ENCODE data around the gene SIRT2.

DNA sequence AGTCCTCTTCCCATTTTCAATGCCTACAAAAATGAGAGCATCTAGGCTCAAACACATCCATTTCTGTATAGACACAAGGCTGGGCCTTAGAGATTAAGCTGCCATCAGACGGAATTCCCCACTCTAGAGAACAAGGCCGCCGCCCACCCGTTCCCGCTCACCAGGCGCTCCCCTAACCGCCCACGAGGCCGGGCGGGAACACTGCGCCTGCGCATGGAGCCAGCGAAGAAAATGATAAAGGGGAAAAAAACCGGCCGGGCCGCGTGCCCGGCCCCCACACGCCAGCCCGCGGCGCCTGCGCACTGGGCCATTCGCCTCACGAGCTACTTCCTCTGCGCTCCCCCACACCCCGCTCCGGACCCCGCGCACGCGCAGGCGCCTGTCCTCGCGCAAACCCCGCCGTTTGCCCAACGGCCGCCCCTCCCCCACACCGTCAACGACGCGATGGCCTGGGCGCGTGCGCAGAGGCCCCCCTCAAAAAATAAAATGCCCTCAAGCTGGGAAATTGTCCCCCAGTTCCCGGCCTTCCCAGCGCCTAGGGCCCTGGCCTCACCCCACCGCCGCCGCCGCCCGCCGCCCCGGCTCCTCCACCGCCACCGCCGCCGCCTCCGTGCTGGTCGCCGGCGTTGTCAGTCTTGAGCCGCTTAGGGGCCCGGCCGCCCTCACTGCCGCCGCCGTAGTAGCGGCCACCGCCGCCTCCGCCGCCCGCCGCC lies 50.1 kb downstream of the SIRT2 start:
- TF ChIP-seq EZH2 (IDR thresholded peaks at IDR 0.05; ENCODE audit: low read length), result no peak
- TF ChIP-seq CTCF (optimal IDR thresholded peaks at IDR 0.05 in 1 of 3, IDR thresholded peaks at IDR 0.05 in 1 of 3, conservative IDR thresholded peaks at IDR 0.05 in 1 of 3; ENCODE audit: extremely low read depth in 1 of 3, insufficient read depth in 2 of 3, low read length in 3 of 3), result no peak
